ENCODE measurements around the gene TAPBP.
"Not testable (repeated sequence)": the region's sequence is repeated elsewhere in the genome, so short reads cannot be mapped to it uniquely, and the experiment has no call there.

The TAPBP gene

GRCh38 chr6:33295621-33296369 is 18.1 kb downstream of the TAPBP start:
- no peak for DNase-seq

GRCh38 chr6:33294086-33294823 is 19.6 kb downstream of the TAPBP start:
- no peak for DNase-seq

GRCh38 chr6:33292996-33293682 is 20.7 kb downstream of the TAPBP start:
- DNase-seq = no peak

- no peak for DNase-seq
These were observed 23.4 kb downstream of the TAPBP start for GRCh38 chr6:33290459-33290858.

- no peak for DNase-seq
These were observed 24.0 kb downstream of the TAPBP start for GRCh38 chr6:33289784-33290315.

- peak; percentile 68 for DNase-seq
These were observed 24.7 kb downstream of the TAPBP start, which contains the start of the genes PFDN6 and WDR46 for GRCh38 chr6:33288921-33289783. TSS of gene PFDN6 (plus strand) at chr6:33289601. CDS start at chr6:33289857, 256 bp downstream. TSS of gene WDR46 (minus strand) at chr6:33289239. CDS start at chr6:33289170, 69 bp downstream.

- no peak for DNase-seq
These were observed 25.5 kb downstream of the TAPBP start for GRCh38 chr6:33288141-33288920.

- no peak for DNase-seq
These were observed 26.6 kb downstream of the TAPBP start for GRCh38 chr6:33286946-33287914.

- DNase-seq = not testable (repeated sequence)
These were observed 28.7 kb downstream of the TAPBP start for GRCh38 chr6:33285214-33285613.

GRCh38 chr6:33280539-33280938 is 33.3 kb downstream of the TAPBP start:
- DNase-seq = no peak

GRCh38 chr6:33279971-33280511 is 33.8 kb downstream of the TAPBP start:
- DNase-seq = no peak

- no peak for DNase-seq
These were observed 34.6 kb downstream of the TAPBP start for GRCh38 chr6:33279257-33279695.

- no peak for DNase-seq
These were observed 35.1 kb downstream of the TAPBP start for GRCh38 chr6:33278810-33279209.

GRCh38 chr6:33278392-33278741 is 35.5 kb downstream of the TAPBP start:
- no peak for DNase-seq

GRCh38 chr6:33277663-33278391 is 36.1 kb downstream of the TAPBP start:
- no peak for DNase-seq

GRCh38 chr6:33276864-33277662 is 36.8 kb downstream of the TAPBP start, which contains the start of gene B3GALT4:
TSS of gene B3GALT4 (plus strand) at chr6:33277123. CDS start at chr6:33277420, 297 bp downstream.
- peak; percentile 48 for DNase-seq

- DNase-seq = no peak
These were observed 37.4 kb downstream of the TAPBP start for GRCh38 chr6:33276581-33276863.

All from activated CD4-positive, alpha-beta T cell treated with anti-CD3 and anti-CD28 coated beads for 1 hour (primary cell).